HUDEP-2 (cell line): ENCODE results near the gene EXO1.

Source experiments
- DNase-seq, 76 experiments: peaks; one replicate each; lab custom pipeline; 2025; ENCODE audit not compliant: unreplicated experiment in 76 of 76; lab: John Stamatoyannopoulos, UW

Gene EXO1

DNA sequence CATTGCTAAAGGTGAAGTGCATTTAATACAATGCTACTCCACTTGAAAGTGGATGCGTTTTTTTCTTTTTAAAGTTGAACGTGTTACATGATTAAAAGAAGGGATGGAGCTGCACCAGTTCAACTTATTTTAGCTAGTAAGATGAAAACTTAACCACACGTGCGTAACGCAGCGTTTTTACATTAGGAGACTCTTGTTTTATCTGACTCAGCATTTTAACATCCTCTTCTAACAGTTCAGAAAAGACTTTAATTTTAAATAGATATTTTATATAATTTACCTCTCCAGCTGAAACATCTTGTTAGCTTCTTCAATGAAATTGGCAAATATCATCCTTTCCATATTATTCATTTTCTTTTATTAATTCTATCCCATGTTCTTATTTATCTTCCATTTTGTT lies 33.4 kb downstream of the EXO1 start:
- DNase-seq, result no peak

GRCh38 chr1:241883159-241883558 lies 35.2 kb downstream of the EXO1 start:
- DNase-seq, result no peak

GRCh38 chr1:241888232-241888631 lies 40.2 kb downstream of the EXO1 start:
- no peak for DNase-seq

DNA sequence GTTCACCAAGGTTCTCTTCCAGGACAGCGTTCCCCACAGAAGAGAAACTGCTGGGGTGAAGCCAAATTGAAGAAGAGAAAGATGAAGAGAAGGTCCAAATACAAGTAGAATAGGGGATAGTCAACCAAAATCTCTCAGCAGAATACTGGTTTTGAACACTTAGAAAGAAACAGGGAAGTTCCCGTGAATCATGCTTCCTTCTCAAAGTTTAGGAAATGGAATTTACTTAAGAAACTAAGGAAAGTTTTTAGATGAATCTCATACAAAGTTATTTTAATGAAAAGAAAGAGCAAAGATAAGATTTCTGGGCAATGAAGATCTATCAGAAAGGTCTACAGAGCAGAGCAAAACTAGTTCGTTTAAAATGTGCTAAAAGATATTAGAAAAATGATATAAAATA lies 43.3 kb downstream of the EXO1 start:
- DNase-seq, result no peak

- no peak for DNase-seq
Observed at GRCh38 chr1:241894016-241894415, 46.0 kb downstream of the EXO1 start.

GRCh38 chr1:241895013-241895412 lies 47.0 kb downstream of the EXO1 start:
- DNase-seq, result no peak

GRCh38 chr1:241896670-241896962 lies 48.6 kb downstream of the EXO1 start:
- no peak for DNase-seq

GRCh38 chr1:241899210-241899609 lies 51.2 kb downstream of the EXO1 start:
- no peak for DNase-seq

DNA sequence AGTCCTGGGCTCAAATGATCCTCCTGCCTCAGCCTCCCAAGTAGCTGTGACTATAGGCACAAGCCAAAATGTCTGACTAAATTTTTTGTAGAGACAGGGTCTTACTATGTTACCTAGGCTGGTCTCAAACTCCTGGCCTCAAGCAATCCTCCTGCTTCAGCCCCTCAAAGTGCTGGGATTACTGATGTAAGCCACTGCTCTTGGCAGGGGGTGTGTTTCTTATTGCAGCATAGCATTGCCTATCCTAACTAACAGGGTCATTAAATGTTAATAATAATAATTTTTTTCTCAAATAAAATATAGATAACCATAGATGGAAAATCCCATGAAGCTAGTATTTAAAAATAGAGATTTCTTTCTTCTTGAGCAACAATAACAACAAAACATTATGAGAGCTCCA lies 52.4 kb downstream of the EXO1 start:
- DNase-seq, result no peak

DNA sequence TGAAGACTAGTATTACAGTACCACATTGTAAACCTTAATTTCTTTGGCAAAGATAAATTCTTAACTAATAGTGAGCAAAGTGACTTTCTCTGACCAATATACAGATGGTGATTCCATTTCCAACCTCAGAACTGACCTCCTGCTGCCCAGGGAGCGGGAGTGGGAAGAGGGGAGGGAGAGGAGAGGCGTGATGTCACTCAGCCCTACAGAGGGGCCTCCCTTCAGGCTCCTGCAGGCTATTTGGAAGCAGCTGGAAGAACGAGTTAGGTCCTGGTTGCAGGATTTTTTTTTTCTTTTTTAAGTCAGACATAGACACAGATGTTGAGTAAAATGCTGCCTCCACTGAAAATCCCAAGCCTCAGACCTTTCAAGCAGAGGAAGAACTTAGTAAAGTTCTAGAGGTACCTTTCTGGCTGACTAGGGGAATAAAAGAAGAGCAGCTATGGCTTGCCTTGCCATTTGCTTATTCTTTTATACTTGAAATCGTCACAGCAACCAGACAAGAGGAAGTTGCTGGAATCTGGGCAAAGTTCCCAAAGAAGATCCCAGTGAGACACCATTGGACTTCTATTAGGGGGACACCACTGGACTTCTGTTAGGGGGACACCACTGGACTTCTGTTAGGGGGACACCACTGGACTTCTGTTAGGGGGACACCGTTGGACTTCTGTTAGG lies 54.5 kb downstream of the EXO1 start:
- DNase-seq, result no peak

DNA sequence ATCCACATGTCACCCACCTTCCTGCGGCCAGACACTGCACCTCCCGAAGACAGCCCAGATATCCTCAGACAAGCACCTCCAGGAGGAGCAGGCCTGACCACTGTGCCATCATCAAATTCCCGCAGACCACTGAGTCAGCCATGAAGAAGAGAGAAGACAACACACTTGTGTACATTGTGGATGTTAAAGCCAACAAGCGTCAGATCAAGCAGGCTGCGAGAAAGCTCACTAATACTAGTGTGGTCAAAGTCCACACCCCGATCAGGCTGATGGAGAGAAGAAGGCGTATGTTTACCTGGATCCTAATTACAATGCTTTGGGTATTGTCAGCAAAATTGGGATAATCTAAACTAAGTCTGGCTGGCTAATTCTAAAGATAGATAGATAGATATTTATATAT lies 68.2 kb downstream of the EXO1 start:
- DNase-seq, result no peak

- DNase-seq, result no peak
Observed at GRCh38 chr1:241917487-241917886, 69.5 kb downstream of the EXO1 start.

DNA sequence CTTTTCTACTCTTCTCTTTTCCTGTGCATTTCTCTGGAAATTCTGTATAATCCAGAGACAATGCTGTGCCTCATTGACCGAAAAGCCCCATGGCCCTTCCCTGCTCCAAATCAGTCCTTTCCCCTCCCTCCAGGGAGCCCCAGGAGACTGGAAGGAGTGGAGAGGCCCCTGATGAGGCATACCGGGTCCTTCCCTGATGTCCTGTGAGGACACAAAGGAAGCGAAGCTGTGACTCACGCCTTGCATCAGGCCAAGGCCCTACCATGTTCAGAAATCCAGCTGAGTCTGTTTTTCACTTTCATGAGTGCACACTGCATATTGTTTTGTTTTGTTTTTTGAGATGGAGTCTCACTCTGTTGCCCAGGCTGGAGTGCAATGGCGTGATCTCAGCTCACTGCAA lies 70.9 kb downstream of the EXO1 start:
- DNase-seq, result no peak

DNA sequence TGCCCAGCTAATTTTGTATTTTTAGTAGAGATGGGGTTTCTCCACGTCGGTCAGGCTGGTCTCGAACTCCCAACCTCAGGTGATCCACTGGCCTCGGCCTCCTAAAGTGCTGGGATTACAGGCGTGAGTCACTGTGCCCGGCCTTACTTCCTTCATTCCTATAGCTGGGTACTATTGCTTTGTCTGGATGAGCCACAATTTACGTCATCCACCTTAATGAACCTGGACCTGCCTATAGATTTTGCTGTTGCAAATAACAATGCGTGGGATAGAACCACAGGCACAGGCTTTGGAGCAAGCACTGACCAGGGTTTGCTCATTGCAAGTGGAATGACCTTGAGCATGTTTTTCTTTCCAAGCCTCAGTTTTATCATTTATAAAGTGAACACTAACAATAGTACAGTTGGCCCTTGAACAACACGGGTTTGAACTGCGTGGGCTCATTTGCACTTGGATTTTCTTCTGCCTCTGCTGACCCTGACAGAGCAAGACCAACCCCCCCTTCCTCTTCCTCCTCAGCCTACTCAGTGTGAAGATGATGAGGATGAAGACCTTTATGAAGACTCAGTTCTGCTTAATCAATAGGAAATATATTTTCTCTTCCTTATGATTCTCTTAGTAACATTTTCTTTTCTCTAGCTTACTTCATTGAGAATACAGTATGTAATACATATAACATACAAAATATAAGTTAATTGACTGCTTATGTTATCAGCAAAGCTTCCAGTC lies 76.2 kb downstream of the EXO1 start:
- DNase-seq, result no peak

GRCh38 chr1:241926141-241926540 lies 78.1 kb downstream of the EXO1 start:
- DNase-seq, result no peak

GRCh38 chr1:241927321-241927720 lies 79.3 kb downstream of the EXO1 start:
- DNase-seq, result no peak

DNA sequence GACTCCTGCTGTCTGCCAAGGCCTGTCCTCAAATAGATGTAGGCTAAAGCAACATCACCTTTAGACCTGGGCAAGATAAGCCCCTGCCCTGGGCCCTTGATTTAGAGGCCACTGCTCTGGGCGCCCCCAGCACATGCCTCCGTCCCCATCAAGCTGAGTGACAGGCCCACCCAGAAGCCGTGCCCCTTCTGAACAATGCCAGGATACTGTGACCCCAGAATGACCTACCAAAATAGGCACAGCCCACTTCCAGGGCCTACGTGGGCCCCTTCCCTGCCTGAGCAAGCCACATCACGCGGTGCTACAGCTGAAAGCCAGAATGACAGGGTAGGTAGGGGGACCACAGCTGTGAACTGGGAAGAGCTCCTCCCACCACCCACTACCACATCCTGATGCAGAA lies 84.8 kb downstream of the EXO1 start:
- DNase-seq, result no peak

- no peak for DNase-seq
Observed at GRCh38 chr1:241934201-241934848, 86.3 kb downstream of the EXO1 start.

- DNase-seq, result no peak
Observed at GRCh38 chr1:241934866-241935265, 86.9 kb downstream of the EXO1 start.
